GM12878 (cell line): ENCODE measurements around the gene MTMR3. TPM values are rescaled to one million over a fixed set of nuclear protein-coding genes. Genes with fewer than 3 reads are reported as not detected.

Source experiments
- EGR1 ChIP-seq, 2 experiments: IDR thresholded peaks; 1 replicate in 1 of 2; 2 replicates in 1 of 2; pipeline ENCODE4 v1.6.1; 2011 to 2012; ENCODE audit warnings: low read depth in 2 of 2, low read length in 2 of 2, borderline replicate concordance in 1 of 2, mild to moderate bottlenecking in 1 of 2, moderate library complexity in 1 of 2
- ESRRA ChIP-seq: IDR thresholded peaks from 2 replicates; pipeline ENCODE4 v1.6.1; 2012; ENCODE audit warnings: mild to moderate bottlenecking, low read length, improper control_type of control experiment
- NBN ChIP-seq: fragments of 450-650 bp; IDR thresholded peaks from 2 replicates; pipeline ENCODE4 v1.6.1; 2016
- NFYA ChIP-seq: IDR thresholded peaks from 2 replicates; pipeline ENCODE4 v1.6.1; 2011; ENCODE audit warnings: low read depth, mild to moderate bottlenecking, low read length, improper control_type of control experiment, borderline replicate concordance
- NFYB ChIP-seq: IDR thresholded peaks from 2 replicates; pipeline ENCODE4 v1.6.1; 2011; ENCODE audit warnings: low read depth, mild to moderate bottlenecking, low read length, improper control_type of control experiment, moderate library complexity; ENCODE audit not compliant: insufficient read depth
- POU2F2 ChIP-seq: IDR thresholded peaks from 3 replicates; pipeline ENCODE4 v1.6.1; 2011; ENCODE audit warnings: low read depth, mild to moderate bottlenecking, low read length, borderline replicate concordance
- RB1 ChIP-seq: fragments of 450-650 bp; formaldehyde crosslinking; IDR thresholded peaks from 2 replicates; pipeline ENCODE4 v1.6.1; 2017; ENCODE audit warnings: mild to moderate bottlenecking, borderline replicate concordance
- SKIL ChIP-seq: fragments of 450-650 bp; IDR thresholded peaks from 2 replicates; pipeline ENCODE4 v1.6.1; 2017; ENCODE audit warnings: mild to moderate bottlenecking, low read depth, inconsistent platforms; ENCODE audit not compliant: poor library complexity, severe bottlenecking
- polyA plus RNA-seq, 11 experiments: library from polyadenylated mRNA; depleted of rRNA in 4 of 11; unstranded in 6 of 11; stranded (reverse) in 5 of 11; fragments of >200 nt; fragmentation: Nextera tagmentation in 4 of 11; fragmentation: Illumina TruSeq in 1 of 11; extraction: Ambion mirVana in 4 of 11; extraction: Trizol in 1 of 11; gene quantifications; 1 replicate in 1 of 11; 2 replicates in 10 of 11; pipeline versions ENCODE4 v1.2.1 to v1.2.3, GENCODE V29; 2011 to 2016; ENCODE audit warnings: inconsistent platforms in 2 of 11, missing spikeins in 2 of 11, low read depth in 1 of 11
- total RNA-seq, 4 experiments: library from RNA; depleted of rRNA in 3 of 4; stranded (reverse); fragments of >200 nt in 3 of 4; fragmentation: Illumina TruSeq in 1 of 4; extraction: Trizol in 1 of 4; gene quantifications; 2 replicates each; pipeline versions ENCODE4 v1.2.1 to v1.2.3, GENCODE V29; 2013 to 2021
- TF ChIP-seq, protein P1 (sequence below): fragments of 450-650 bp; IDR thresholded peaks from 2 replicates; pipeline ENCODE4 v1.6.1; 2017; ENCODE audit warnings: antibody characterized with exemption, mild to moderate bottlenecking, moderate library complexity
- TF ChIP-seq, protein P2 (sequence below), 3 experiments: IDR thresholded peaks in 2 of 3; conservative IDR thresholded peaks in 1 of 3; 2 replicates each; pipeline ENCODE4 v1.5.1; 2011; ENCODE audit warnings: low read depth in 3 of 3, low read length in 3 of 3, mild to moderate bottlenecking in 3 of 3, control low read depth in 2 of 3, moderate library complexity in 2 of 3, inconsistent platforms in 1 of 3, mixed read lengths in 1 of 3; ENCODE audit not compliant: control insufficient read depth in 2 of 3, insufficient read depth in 1 of 3; ENCODE audit errors: extremely low read depth in 1 of 3

The MTMR3 gene
- total and polyA plus RNA-seq, 10 of the 15 experiments (the other 5 are each of a cell fraction or from before 2014, with no cell fraction given), result 1.4 to 23.7 (median 10.6) TPM

GRCh38 chr22:29972121-29972520 lies 89.1 kb downstream of the MTMR3 start (continued):
- TF ChIP-seq SKIL, result no peak
- TF ChIP-seq, protein P1, sequence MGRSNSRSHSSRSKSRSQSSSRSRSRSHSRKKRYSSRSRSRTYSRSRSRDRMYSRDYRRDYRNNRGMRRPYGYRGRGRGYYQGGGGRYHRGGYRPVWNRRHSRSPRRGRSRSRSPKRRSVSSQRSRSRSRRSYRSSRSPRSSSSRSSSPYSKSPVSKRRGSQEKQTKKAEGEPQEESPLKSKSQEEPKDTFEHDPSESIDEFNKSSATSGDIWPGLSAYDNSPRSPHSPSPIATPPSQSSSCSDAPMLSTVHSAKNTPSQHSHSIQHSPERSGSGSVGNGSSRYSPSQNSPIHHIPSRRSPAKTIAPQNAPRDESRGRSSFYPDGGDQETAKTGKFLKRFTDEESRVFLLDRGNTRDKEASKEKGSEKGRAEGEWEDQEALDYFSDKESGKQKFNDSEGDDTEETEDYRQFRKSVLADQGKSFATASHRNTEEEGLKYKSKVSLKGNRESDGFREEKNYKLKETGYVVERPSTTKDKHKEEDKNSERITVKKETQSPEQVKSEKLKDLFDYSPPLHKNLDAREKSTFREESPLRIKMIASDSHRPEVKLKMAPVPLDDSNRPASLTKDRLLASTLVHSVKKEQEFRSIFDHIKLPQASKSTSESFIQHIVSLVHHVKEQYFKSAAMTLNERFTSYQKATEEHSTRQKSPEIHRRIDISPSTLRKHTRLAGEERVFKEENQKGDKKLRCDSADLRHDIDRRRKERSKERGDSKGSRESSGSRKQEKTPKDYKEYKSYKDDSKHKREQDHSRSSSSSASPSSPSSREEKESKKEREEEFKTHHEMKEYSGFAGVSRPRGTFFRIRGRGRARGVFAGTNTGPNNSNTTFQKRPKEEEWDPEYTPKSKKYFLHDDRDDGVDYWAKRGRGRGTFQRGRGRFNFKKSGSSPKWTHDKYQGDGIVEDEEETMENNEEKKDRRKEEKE, result no peak
- TF ChIP-seq POU2F2, result no peak
- TF ChIP-seq, protein P2, sequence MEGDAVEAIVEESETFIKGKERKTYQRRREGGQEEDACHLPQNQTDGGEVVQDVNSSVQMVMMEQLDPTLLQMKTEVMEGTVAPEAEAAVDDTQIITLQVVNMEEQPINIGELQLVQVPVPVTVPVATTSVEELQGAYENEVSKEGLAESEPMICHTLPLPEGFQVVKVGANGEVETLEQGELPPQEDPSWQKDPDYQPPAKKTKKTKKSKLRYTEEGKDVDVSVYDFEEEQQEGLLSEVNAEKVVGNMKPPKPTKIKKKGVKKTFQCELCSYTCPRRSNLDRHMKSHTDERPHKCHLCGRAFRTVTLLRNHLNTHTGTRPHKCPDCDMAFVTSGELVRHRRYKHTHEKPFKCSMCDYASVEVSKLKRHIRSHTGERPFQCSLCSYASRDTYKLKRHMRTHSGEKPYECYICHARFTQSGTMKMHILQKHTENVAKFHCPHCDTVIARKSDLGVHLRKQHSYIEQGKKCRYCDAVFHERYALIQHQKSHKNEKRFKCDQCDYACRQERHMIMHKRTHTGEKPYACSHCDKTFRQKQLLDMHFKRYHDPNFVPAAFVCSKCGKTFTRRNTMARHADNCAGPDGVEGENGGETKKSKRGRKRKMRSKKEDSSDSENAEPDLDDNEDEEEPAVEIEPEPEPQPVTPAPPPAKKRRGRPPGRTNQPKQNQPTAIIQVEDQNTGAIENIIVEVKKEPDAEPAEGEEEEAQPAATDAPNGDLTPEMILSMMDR (IDR thresholded peaks at IDR 0.05 in 2 of 3, conservative IDR thresholded peaks at IDR 0.05 in 1 of 3; ENCODE audit: control insufficient read depth in 2 of 3, extremely low read depth in 1 of 3, insufficient read depth in 1 of 3, low read depth in 3 of 3, low read length in 3 of 3), result no peak
- TF ChIP-seq EGR1 (IDR thresholded peaks at IDR 0.05; ENCODE audit: borderline replicate concordance in 1 of 2, low read depth in 2 of 2, low read length in 2 of 2), result no peak
- TF ChIP-seq RB1, result no peak
- no peak for TF ChIP-seq ESRRA
- TF ChIP-seq NBN, result no peak
- TF ChIP-seq NFYA, result no peak
- no peak for TF ChIP-seq NFYB
